GM19023 (cell line): ENCODE measurements around the gene FBXL7.

Source experiments
- ATAC-seq: cut with Tn5 transposase; IDR thresholded peaks from one replicate; pipeline ENCODE4 v1.9.1; 2021; ENCODE audit warnings: mild to moderate bottlenecking, moderate library complexity; ENCODE audit not compliant: unreplicated experiment

The FBXL7 gene

GRCh38 chr5:15700373-15700772 lies 200.4 kb downstream of the FBXL7 start:
- no peak for ATAC-seq

GRCh38 chr5:15702102-15702501 lies 202.1 kb downstream of the FBXL7 start:
- ATAC-seq = no peak

GRCh38 chr5:15703901-15704300 lies 203.9 kb downstream of the FBXL7 start:
- no peak for ATAC-seq

GRCh38 chr5:15704397-15704947 lies 204.5 kb downstream of the FBXL7 start:
- no peak for ATAC-seq

GRCh38 chr5:15707631-15708030 lies 207.7 kb downstream of the FBXL7 start:
- no peak for ATAC-seq

- ATAC-seq = no peak
These were observed 211.9 kb downstream of the FBXL7 start for GRCh38 chr5:15711892-15712291.

GRCh38 chr5:15715535-15715934 lies 215.6 kb downstream of the FBXL7 start:
- no peak for ATAC-seq

GRCh38 chr5:15715967-15716366 lies 216.0 kb downstream of the FBXL7 start:
- ATAC-seq = no peak

- ATAC-seq = no peak
These were observed 217.0 kb downstream of the FBXL7 start for GRCh38 chr5:15717001-15717400.

DNA sequence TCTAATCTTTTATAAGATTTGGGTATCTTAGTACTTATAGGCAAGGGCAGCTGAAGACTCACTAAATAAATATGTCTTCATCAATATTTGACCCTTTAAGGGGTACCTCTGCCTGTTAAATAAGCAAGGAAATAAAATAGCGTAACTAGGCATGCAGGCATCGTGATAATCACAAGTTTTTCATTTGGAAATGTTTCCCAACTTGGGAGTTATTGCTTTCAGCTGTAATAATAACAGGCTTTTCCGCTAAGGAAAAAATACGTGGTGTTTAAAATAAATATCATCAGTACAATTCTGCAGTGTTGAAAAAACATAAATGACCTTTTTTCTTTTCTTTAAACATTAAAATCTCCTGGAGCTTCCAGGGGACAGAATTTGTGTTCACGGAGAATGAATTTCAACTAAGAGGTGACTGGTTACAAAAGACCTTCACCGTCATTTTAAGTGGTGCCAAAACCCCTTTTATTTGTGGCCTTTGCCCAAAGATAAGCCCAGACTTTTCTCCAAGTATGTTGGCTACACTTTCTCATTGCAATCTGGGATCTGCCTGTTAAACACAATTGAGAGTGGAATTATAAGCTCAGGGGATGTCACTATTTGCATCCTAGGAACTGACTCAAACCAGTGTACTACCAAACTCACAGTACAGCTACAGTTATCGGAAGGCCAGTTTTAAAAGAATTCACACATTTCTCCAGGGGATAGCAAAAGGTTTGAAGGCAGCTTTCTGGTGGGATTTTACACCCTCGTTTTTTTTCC lies 218.6 kb downstream of the FBXL7 start:
- ATAC-seq = no peak

DNA sequence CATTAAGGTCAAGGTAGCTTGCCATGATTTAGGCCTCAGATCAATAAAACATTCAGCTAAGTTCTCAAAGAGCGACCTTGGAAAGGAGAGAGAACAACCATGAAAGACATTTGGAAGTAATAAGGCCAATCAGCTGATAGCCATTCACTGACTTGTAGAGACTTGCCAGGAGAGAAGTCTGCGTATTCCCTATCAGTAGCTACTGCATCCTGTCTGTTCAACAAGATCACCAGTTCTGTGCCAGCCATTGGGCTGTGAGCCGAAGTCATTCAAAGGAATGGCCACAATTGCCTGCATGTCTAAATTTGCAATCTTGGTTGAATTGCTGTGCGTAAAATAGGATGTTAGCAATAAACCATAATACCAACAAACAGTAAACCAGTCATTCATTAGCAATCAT lies 219.8 kb downstream of the FBXL7 start:
- ATAC-seq = no peak

- ATAC-seq = no peak
These were observed 220.5 kb downstream of the FBXL7 start for GRCh38 chr5:15720515-15720914.

- no peak for ATAC-seq
These were observed 222.3 kb downstream of the FBXL7 start for GRCh38 chr5:15722305-15722704.

DNA sequence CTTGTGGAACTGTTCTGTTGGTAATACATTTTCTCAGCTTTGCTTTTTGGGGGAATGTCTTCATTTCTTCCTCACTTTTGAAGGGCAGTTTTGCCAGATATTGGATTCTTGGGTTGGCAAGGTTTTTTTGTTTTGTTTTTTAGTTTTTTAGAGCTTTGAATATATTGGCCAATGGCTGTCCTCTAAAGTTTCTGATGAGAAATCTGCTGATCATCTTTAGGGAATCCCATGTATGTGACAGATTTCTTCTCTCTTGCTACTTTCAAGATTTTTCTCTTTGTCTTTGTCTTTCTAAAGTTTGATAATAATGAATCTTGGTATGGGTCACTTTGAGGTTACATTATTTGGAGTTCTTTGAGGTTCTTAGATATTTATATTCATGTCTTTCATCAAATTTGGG lies 227.4 kb downstream of the FBXL7 start:
- no peak for ATAC-seq

DNA sequence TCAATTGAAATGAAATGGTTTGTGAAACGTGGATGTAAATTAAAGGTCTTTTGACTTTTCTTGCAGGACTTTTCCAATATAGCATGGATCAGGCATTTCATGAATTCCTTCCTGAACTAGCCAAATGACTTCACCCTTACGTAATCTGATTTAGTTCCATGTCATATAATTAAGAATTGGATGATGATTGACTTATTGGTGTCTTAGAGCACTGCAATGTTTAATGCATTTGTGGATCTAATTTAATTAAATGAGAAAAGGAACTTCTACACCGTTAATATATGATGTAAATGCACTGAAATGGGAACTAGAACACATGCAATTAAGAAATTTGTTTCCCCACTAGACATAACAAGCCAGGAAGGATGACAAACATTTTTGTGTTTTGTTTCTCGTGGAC lies 228.8 kb downstream of the FBXL7 start:
- no peak for ATAC-seq

DNA sequence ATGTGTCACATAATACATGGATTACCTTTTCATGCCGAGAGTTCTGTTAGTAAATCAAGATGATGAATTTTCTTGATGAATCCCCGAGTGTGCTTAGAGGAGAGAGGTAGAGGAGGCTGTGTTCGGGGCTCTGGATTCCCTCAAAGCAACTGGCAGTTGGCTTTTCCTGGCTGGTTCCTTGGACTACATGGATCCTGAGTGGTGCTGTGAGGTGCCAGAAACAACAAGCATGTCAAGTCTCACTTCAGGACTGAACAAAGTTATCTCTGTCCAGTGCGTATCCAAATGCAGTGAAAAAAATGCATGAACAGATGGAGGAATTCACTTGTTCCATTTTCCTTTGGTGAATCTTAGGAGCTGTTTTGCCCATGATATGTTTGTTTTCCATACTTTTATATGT lies 231.7 kb downstream of the FBXL7 start:
- no peak for ATAC-seq

DNA sequence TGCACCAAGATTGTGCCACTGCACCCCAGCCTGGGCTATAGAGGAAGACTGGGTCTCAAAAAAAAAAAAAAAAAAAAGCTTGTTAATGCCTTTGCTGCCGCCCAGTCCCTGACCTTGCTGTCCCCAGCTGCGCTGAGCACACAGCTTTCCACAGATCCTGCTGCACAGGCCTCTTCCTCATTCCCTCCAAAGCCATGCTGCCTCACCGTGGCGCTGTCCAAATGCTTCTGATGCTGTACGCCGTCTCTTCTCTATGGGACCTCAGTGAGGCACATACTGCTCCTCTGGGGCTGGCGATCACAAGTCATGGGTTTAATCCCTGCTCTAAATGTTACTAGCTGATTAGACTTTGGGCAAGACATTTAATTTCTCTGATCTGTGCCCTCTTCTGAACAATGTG lies 234.1 kb downstream of the FBXL7 start:
- no peak for ATAC-seq

DNA sequence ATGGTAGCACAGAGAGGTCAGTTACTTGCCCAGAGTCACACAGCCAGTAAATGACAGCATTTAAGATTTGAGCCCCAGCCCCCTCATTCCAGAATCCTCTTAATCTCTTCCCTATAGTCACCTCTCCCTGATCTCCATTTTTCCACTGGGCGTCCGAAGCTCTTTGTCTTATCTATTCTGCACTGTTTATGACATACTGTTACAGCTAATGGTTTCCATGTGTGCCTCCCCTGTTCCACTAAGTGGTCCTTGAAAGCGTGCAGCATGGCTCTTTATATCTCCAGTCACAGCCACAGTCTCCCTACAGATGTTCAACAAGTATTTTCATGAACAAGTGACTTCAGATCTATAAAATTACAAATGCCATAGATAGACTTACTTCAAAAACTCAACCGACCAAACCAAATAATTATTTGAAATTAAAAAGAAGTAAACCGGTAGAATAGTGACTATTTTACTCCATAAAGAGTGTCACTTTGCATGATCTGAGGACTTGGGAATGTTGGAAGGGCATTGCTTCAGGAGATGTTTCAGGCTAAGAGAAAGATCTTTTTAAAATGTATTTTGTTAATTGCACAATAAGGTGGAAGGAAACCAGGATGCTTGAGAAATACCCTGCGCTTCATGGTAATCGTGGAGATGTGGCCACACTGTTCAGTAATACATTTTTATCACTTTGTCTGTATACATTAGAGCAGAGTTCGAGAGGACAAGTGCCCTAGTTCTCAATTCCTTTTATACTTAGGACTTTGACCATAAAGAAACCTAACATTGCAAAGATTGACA lies 237.2 kb downstream of the FBXL7 start:
- no peak for ATAC-seq

- ATAC-seq = no peak
These were observed 238.1 kb downstream of the FBXL7 start for GRCh38 chr5:15737871-15738664.

GRCh38 chr5:15740383-15740782 lies 240.4 kb downstream of the FBXL7 start:
- no peak for ATAC-seq

DNA sequence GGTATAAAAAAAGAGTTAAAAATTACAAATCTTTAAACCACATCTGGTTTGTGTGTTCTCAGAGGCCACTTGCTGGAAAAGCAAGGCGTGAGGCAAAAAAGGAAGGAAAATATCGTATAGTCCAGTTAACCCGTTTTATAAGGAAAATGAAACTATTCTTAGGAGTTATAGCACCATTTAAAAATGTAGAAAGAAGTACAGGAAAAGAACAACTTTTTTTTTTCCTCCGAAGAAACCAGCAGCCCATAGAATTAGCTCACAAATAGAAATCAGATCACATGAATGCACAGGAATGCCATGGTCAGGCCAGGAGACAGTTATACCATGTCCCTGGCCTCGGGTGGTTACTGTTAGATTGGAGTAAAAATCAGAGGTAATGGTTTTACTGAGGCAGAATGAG lies 241.6 kb downstream of the FBXL7 start:
- ATAC-seq = no peak
